IMR-90 (cell line): ENCODE data around the gene ELMOD3. TPM values are rescaled to one million over a fixed set of nuclear protein-coding genes. Genes with fewer than 3 reads are reported as not detected.

Experiments
- ATAC-seq: fragments of 200-7000 bp; cut with Tn5 transposase; 2 replicates; pipeline ENCODE4 v1.9.1; 2020; ENCODE audit warnings: low read depth, mild to moderate bottlenecking, moderate library complexity
- BruUV-seq: library from RNA; stranded (reverse); fragments of 400-500 nt; replicated peaks from 2 replicates; lab custom pipeline; 2021; lab: Mats Ljungman, UMichigan
- CTCF ChIA-PET: fragments of 300-600 bp; formaldehyde crosslinking; extraction: SDS; loops from one replicate; lab custom pipeline; 2021; ENCODE audit warnings: antibody characterized with exemption; lab: Yijun Ruan, JAX
- POLR2A ChIA-PET: fragments of 300-600 bp; sonication (Branson Sonifier 250); formaldehyde crosslinking; loops from one replicate; lab custom pipeline; 2022; ENCODE audit warnings: antibody characterized with exemption; ENCODE audit not compliant: unreplicated experiment; lab: Charles Lee
- DNase-seq: peaks from one replicate; pipeline ENCODE4 v3.0.0; 2013
- H2AFZ ChIP-seq: replicated peaks from 2 replicates; pipeline ENCODE3; 2013; ENCODE audit warnings: low read length, mild to moderate bottlenecking; ENCODE audit not compliant: poor library complexity
- H2AK5ac ChIP-seq: 2 replicates; pipeline ENCODE4 v1.6.1; 2013; ENCODE audit warnings: low read depth, low read length, inconsistent platforms
- H2AK9ac ChIP-seq: replicated peaks from 2 replicates; pipeline ENCODE3; 2013; ENCODE audit warnings: mild to moderate bottlenecking, low read depth, low read length, moderate library complexity; ENCODE audit not compliant: poor library complexity
- H2BK120ac ChIP-seq: 2 replicates; pipeline ENCODE4 v1.6.1; 2013; ENCODE audit warnings: low read depth, low read length, inconsistent platforms
- H2BK15ac ChIP-seq: 3 replicates; pipeline ENCODE4 v1.6.1; 2013; ENCODE audit warnings: low read depth, low read length, inconsistent platforms
- H2BK20ac ChIP-seq: 2 replicates; pipeline ENCODE4 v1.6.1; 2013; ENCODE audit warnings: low read depth, mild to moderate bottlenecking, inconsistent platforms, low read length, moderate library complexity
- H2BK5ac ChIP-seq: 2 replicates; pipeline ENCODE4 v1.6.1; 2013; ENCODE audit warnings: mild to moderate bottlenecking, low read depth, low read length, inconsistent platforms; ENCODE audit not compliant: poor library complexity, severe bottlenecking
- H3K14ac ChIP-seq: replicated peaks from 2 replicates; pipeline ENCODE4 v1.6.1; 2013; ENCODE audit warnings: low read depth, low read length, inconsistent platforms
- H3K18ac ChIP-seq: 2 replicates; pipeline ENCODE4 v1.6.1; 2013; ENCODE audit warnings: low read depth, low read length, control low read depth
- H3K23ac ChIP-seq: 2 replicates; pipeline ENCODE4 v1.6.1; 2013; ENCODE audit warnings: low read depth, low read length, inconsistent platforms
- H3K27ac ChIP-seq: 2 replicates; pipeline ENCODE4 v1.5.1; 2013; ENCODE audit warnings: mild to moderate bottlenecking, control low read depth, low read length; ENCODE audit not compliant: insufficient read depth
- H3K27me3 ChIP-seq: 2 replicates; pipeline ENCODE4 v1.6.1; 2013; ENCODE audit warnings: low read length; ENCODE audit not compliant: control insufficient read depth, insufficient read depth
- H3K36me3 ChIP-seq: 2 replicates; pipeline ENCODE4 v1.6.1; 2013; ENCODE audit warnings: low read length, mixed read lengths; ENCODE audit not compliant: control insufficient read depth, insufficient read depth
- H3K4ac ChIP-seq: 2 replicates; pipeline ENCODE4 v1.6.1; 2013; ENCODE audit warnings: low read depth, low read length, inconsistent platforms
- H3K4me1 ChIP-seq: 2 replicates; pipeline ENCODE4 v1.6.1; 2013; ENCODE audit warnings: low read length, mixed read lengths; ENCODE audit not compliant: control insufficient read depth, insufficient read depth
- H3K4me2 ChIP-seq: 2 replicates; pipeline ENCODE4 v1.6.1; 2013; ENCODE audit warnings: low read depth, mild to moderate bottlenecking, control low read depth, low read length, moderate library complexity
- H3K4me3 ChIP-seq: 2 replicates; pipeline ENCODE4 v1.5.1; 2013; ENCODE audit warnings: low read depth, mild to moderate bottlenecking, control low read depth, low read length, moderate library complexity; ENCODE audit not compliant: insufficient read depth
- H3K56ac ChIP-seq: 2 replicates; pipeline ENCODE4 v1.6.1; 2013; ENCODE audit warnings: low read length, inconsistent platforms; ENCODE audit not compliant: insufficient read depth; ENCODE audit errors: extremely low read depth
- H3K79me1 ChIP-seq, 2 experiments: 2 replicates each; pipeline ENCODE4 v1.6.1; 2013; ENCODE audit warnings: low read length in 2 of 2, inconsistent platforms in 1 of 2, low read depth in 1 of 2
- H3K9ac ChIP-seq: 2 replicates; pipeline ENCODE4 v1.6.1; 2013; ENCODE audit warnings: low read depth, low read length, control low read depth
- H3K9me1 ChIP-seq: 2 replicates; pipeline ENCODE4 v1.6.1; 2013; ENCODE audit warnings: low read length, inconsistent platforms; ENCODE audit not compliant: insufficient read depth
- H3K9me3 ChIP-seq: 2 replicates; pipeline ENCODE4 v1.6.1; 2013; ENCODE audit warnings: low read length; ENCODE audit not compliant: control insufficient read depth, insufficient read depth
- H4K20me1 ChIP-seq: 2 replicates; pipeline ENCODE4 v1.6.1; 2013; ENCODE audit warnings: low read length, inconsistent platforms; ENCODE audit not compliant: insufficient read depth
- H4K5ac ChIP-seq: 2 replicates; pipeline ENCODE4 v1.6.1; 2013; ENCODE audit warnings: mild to moderate bottlenecking, low read depth, low read length, control low read depth
- H4K8ac ChIP-seq, 2 experiments: 2 replicates each; pipeline ENCODE4 v1.6.1; 2013; ENCODE audit warnings: low read depth in 2 of 2, low read length in 2 of 2, control low read depth in 1 of 2, inconsistent platforms in 1 of 2
- H4K91ac ChIP-seq: 2 replicates; pipeline ENCODE4 v1.6.1; 2013; ENCODE audit warnings: low read depth, low read length, inconsistent platforms; ENCODE audit not compliant: insufficient read depth
- MAFK ChIP-seq: IDR thresholded peaks from 2 replicates; pipeline ENCODE4 v1.6.1; 2012; ENCODE audit warnings: low read depth, low read length, improper control_type of control experiment
- RAD21 ChIP-seq: IDR thresholded peaks from 2 replicates; pipeline ENCODE4 v1.6.1; 2012; ENCODE audit warnings: low read length, improper control_type of control experiment
- WGBS, 2 experiments: methylation state at CpG; one replicate each; pipeline versions ENCODE4 v1.1.5 to v1.1.7; 2013; ENCODE audit warnings: missing lambda C conversion rate in 2 of 2; ENCODE audit not compliant: insufficient read length in 1 of 2; ENCODE audit errors: extremely low coverage in 2 of 2; 5-methylcytosine and 5-hydroxymethylcytosine counted together
- dilution Hi-C: fragments of 300-500 bp; cut with HindIII; formaldehyde crosslinking; loops from one replicate; pipeline ENCODE4 v1.14.3; 2018; ENCODE audit warnings: low sequenced_read_pairs; ENCODE audit not compliant: unreplicated experiment
- in situ Hi-C: fragments of 300-500 bp; cut with MboI; formaldehyde crosslinking; loops from 3 replicates; pipeline ENCODE4 v1.14.3; 2019; ENCODE audit warnings: low sequenced_read_pairs, inconsistent platforms, mixed read lengths
- intact Hi-C: fragments of 100-400 bp; cut with micrococcal nuclease; formaldehyde crosslinking; loops from 2 replicates; pipeline ENCODE4 v1.10.0; 2022
- polyA plus RNA-seq, 3 experiments: library from polyadenylated mRNA; depleted of rRNA; stranded (reverse); fragments of >200 nt; gene quantifications; 2 replicates each; pipeline ENCODE4 v1.2.3, GENCODE V29; 2012; ENCODE audit warnings: low replicate concordance in 1 of 3
- total RNA-seq: library from RNA; depleted of rRNA; stranded (reverse); fragments of >200 nt; gene quantifications from 2 replicates; pipeline ENCODE4 v1.2.3, GENCODE V29; 2012

The ELMOD3 gene
- total and polyA plus RNA-seq, 2 of the 4 experiments (the other 2 are of a cell fraction): 13.1 to 20.7 TPM

GRCh38 chr2:85423525-85423924 is 69.0 kb downstream of the ELMOD3 start:
- Histone ChIP-seq H2BK5ac (no peak overlapping the region), H3K9me1 (peaks cover 11% of the 10 kb centered on the region; the same call in 1 of the 2 replicates), H3K9me3 (no peaks in the 10 kb centered on the region), H3K4ac (0 out of 2 replicates have a peak overlapping the region, but pooled peaks have one; percentile 51), H3K23ac (no peak overlapping the region), H3K4me2 (no peak overlapping the region), H3K18ac (no peak overlapping the region), H2AFZ (no peak overlapping the region), H4K8ac (no peak overlapping the region), H2AK5ac (peak overlapping the region; percentile 54), H3K56ac (no peak overlapping the region), H3K36me3 (no peaks in the 10 kb centered on the region), H2BK15ac (no peak overlapping the region), H3K14ac (no peak overlapping the region), H3K27me3 (no peaks in the 10 kb centered on the region), H3K27ac (no peak overlapping the region), H3K9ac (no peak overlapping the region), H2AK9ac (peak overlapping the region; percentile 43), H3K4me1 (peaks cover 20% of the 10 kb centered on the region), H2BK120ac (0 out of 2 replicates have a peak overlapping the region, but pooled peaks have one; percentile 7), H4K91ac (no peak overlapping the region), H2BK20ac (no peak overlapping the region), H4K20me1 (no peaks in the 10 kb centered on the region), H3K4me3 (no peak overlapping the region), H3K79me1 (peaks cover 0 to 31% of the 10 kb centered on the region in 2 experiments; a peak in 2 of 4 replicates), H4K5ac (no peak overlapping the region)
- CTCF ChIA-PET: interaction anchor here (0.6 to 1.4 kb wide), 2 partner anchors 10 to 140 kb away, joined by 3 read pairs; no protein-coding TSS in a partner anchor
- no TSS peak for BruUV-seq
- ATAC-seq (no peak), DNase-seq (no peak)
- POLR2A ChIA-PET: interaction anchor here (1.0 kb wide), 1 partner anchor 122 kb away, joined by 4 read pairs; no protein-coding TSS in a partner anchor
- 56% methylated on average over 2 of the region's 5 CpGs; no CpG with 5 or more reads in 1 of the 2 experiments for WGBS, 2 experiments
- 0 out of 2 replicates have a peak, but pooled peaks have one; percentile 57 for TF ChIP-seq MAFK
- TF ChIP-seq RAD21: no peak
- in situ Hi-C loops: loop anchor here (5.0 kb wide), 1 partner anchor 129 kb away; no protein-coding TSS in a partner anchor
- dilution Hi-C loops: no loop called here
- intact Hi-C loops: loop anchor here (5.0 kb wide), 1 partner anchor 284 kb away; no protein-coding TSS in a partner anchor
